ENCODE data around the gene RNF40. TPM values are rescaled to one million over a fixed set of nuclear protein-coding genes. Genes with fewer than 3 reads are reported as not detected.
A peak's percentile ranks its signal among the peaks of the same experiment; 100 is the strongest.
"Not testable (repeated sequence)": the region's sequence is repeated elsewhere in the genome, so short reads cannot be mapped to it uniquely, and the experiment has no call there.

Gene RNF40
- total RNA-seq, 4 donors from 2014 or later = 20.5 to 130 (median 86.0) TPM

GRCh38 chr16:30813821-30814189 is 51.7 kb downstream of the RNF40 start:
- H3K27me3 ChIP-seq = no peaks in the 10 kb centered on the region
- H3K27ac ChIP-seq = peak overlapping the region; percentile 73 to 74
- intact Hi-C loops (cut with DNase I; ENCODE audit: low total_unique reads) = no loop called here
- H3K4me1 ChIP-seq = no peaks in the 10 kb centered on the region
- no peak for DNase-seq
- H3K9me3 ChIP-seq = no peaks in the 10 kb centered on the region
- H3K4me3 ChIP-seq = peak overlapping the region; percentile 24 to 35
- TF ChIP-seq POLR2A (IDR thresholded peaks at IDR 0.05) (no peak), CTCF (IDR thresholded peaks at IDR 0.05) (no peak)
- no peaks in the 10 kb centered on the region for H3K36me3 ChIP-seq

- Histone ChIP-seq H3K9me3 (no peaks in the 10 kb centered on the region), H3K36me3 (no peaks in the 10 kb centered on the region), H3K4me3 (no peak overlapping the region), H3K4me1 (no peaks in the 10 kb centered on the region), H3K27me3 (no peaks in the 10 kb centered on the region), H3K27ac (no peak overlapping the region)
- DNase-seq = no peak
- TF ChIP-seq POLR2A (IDR thresholded peaks at IDR 0.05) (no peak), CTCF (IDR thresholded peaks at IDR 0.05) (no peak)
- intact Hi-C loops (cut with DNase I; ENCODE audit: low total_unique reads) = no loop called here
Observed at GRCh38 chr16:30816769-30817168, 54.6 kb downstream of the RNF40 start.

GRCh38 chr16:30820952-30821421 is 58.9 kb downstream of the RNF40 start:
- Histone ChIP-seq H3K4me1 (no peaks in the 10 kb centered on the region), H3K27me3 (no peaks in the 10 kb centered on the region), H3K36me3 (no peaks in the 10 kb centered on the region), H3K9me3 (no peaks in the 10 kb centered on the region), H3K4me3 (no peak overlapping the region), H3K27ac (no peak overlapping the region)
- intact Hi-C loops (cut with DNase I; ENCODE audit: low total_unique reads) = no loop called here
- no peak for DNase-seq
- TF ChIP-seq CTCF (IDR thresholded peaks at IDR 0.05) = no peak
- no peak for TF ChIP-seq POLR2A (IDR thresholded peaks at IDR 0.05)

- H3K27ac ChIP-seq; H3K4me3 ChIP-seq; H3K27me3 ChIP-seq; H3K4me1 ChIP-seq; DNase-seq; H3K9me3 ChIP-seq; H3K36me3 ChIP-seq; intact Hi-C loops (cut with DNase I; ENCODE audit: low total_unique reads): not testable (repeated sequence)
Observed at GRCh38 chr16:30821441-30821840, 59.3 kb downstream of the RNF40 start.

GRCh38 chr16:30821891-30822290 is 59.8 kb downstream of the RNF40 start:
- intact Hi-C loops (cut with DNase I; ENCODE audit: low total_unique reads) = no loop called here
- DNase-seq = no peak
- Histone ChIP-seq H3K36me3 (no peaks in the 10 kb centered on the region), H3K27me3 (no peaks in the 10 kb centered on the region), H3K9me3 (no peaks in the 10 kb centered on the region), H3K4me1 (no peaks in the 10 kb centered on the region), H3K4me3 (no peak overlapping the region), H3K27ac (no peak overlapping the region)
- TF ChIP-seq POLR2A (IDR thresholded peaks at IDR 0.05) = no peak
- no peak for TF ChIP-seq CTCF (IDR thresholded peaks at IDR 0.05)

Small RNAs within 50 kb of the gene (small RNA-seq; reads per million reads assigned to genes)
- not detected for gene RF00017

Other genes with a start within 250 kb of the RNF40 start
- 10 to 100 TPM in 3 of 4 donors, 1 to 10 TPM in 1; 8.8 to 41.3 (median 28.5) TPM for gene ZNF768, start 235.8 kb upstream of the RNF40 start, total RNA-seq
- 10 to 100 TPM in 2 of 4 donors, 1 to 10 TPM in 2; 3.8 to 16.1 (median 10.2) TPM for gene ZNF747, start 227.5 kb upstream of the RNF40 start, total RNA-seq
- 10 to 100 TPM in 2 of 4 donors, 1 to 10 TPM in 2; 1.5 to 11.3 (median 7.3) TPM for gene ZNF764, start 203.9 kb upstream of the RNF40 start, total RNA-seq
- 10 to 100 TPM in 3 of 4 donors, 1 to 10 TPM in 1; 9.6 to 27.1 (median 12.5) TPM for gene ZNF688, start 190.6 kb upstream of the RNF40 start, total RNA-seq
- 10 to 100 TPM in 2 of 4 donors, 1 to 10 TPM in 2; 6.8 to 37.4 (median 15.2) TPM for gene ZNF785, start 176.6 kb upstream of the RNF40 start, total RNA-seq
- gene ZNF689, start 151.9 kb upstream of the RNF40 start, total RNA-seq = 10 to 100 TPM in 1 of 4 donors, 1 to 10 TPM in 3; 3.1 to 11.5 (median 7.0) TPM
- gene PRR14, start 111.4 kb upstream of the RNF40 start, total RNA-seq = 10 to 100 TPM in 2 of 4 donors, 1 to 10 TPM in 2; 1.0 to 82.4 (median 10.0) TPM
- gene FBRS, start 103.9 kb upstream of the RNF40 start, total RNA-seq = 10 to 100 TPM in 2 of 4 donors, 1 to 10 TPM in 2; 8.5 to 78.4 (median 16.5) TPM
- gene SRCAP, start 63.2 kb upstream of the RNF40 start, total RNA-seq = 10 to 100 TPM in 2 of 4 donors, 1 to 10 TPM in 2; 5.6 to 80.7 (median 26.0) TPM
- gene PHKG2, start 13.9 kb upstream of the RNF40 start, total RNA-seq = 10 to 100 TPM; 13.5 to 44.7 (median 25.8) TPM
- 1 to 10 TPM in 2 of 4 donors, not detected in 2; 4.1 to 9.1 TPM for gene CFAP119, start 260 bp upstream of the RNF40 start, total RNA-seq
- 10 to 100 TPM in 2 of 4 donors, 1 to 10 TPM in 2; 5.4 to 25.5 (median 10.7) TPM for gene ZNF629, start 24.9 kb downstream of the RNF40 start, total RNA-seq
- 10 to 100 TPM; 16.5 to 44.8 (median 35.2) TPM for gene BCL7C, start 131.8 kb downstream of the RNF40 start, total RNA-seq
- gene CTF1, start 134.3 kb downstream of the RNF40 start, total RNA-seq = 10 to 100 TPM in 2 of 4 donors, 1 to 10 TPM in 1, not detected in 1; 2.3 to 20.6 (median 13.8) TPM
- 10 to 100 TPM in 3 of 4 donors, 1 to 10 TPM in 1; 3.8 to 25.4 (median 19.0) TPM for gene FBXL19, start 161.2 kb downstream of the RNF40 start, total RNA-seq
- 10 to 100 TPM; 21.7 to 65.0 (median 27.9) TPM for gene ORAI3, start 186.7 kb downstream of the RNF40 start, total RNA-seq
- 10 to 100 TPM in 1 of 4 donors, 1 to 10 TPM in 3; 2.1 to 31.7 (median 3.5) TPM for gene SETD1A, start 195.4 kb downstream of the RNF40 start, total RNA-seq
- gene HSD3B7, start 222.9 kb downstream of the RNF40 start, total RNA-seq = 10 to 100 TPM in 2 of 4 donors, 1 to 10 TPM in 2; 7.2 to 18.0 (median 11.3) TPM
- 1 to 10 TPM in 3 of 4 donors, under 1 TPM in 1; 0.88 to 2.6 (median 2.5) TPM for gene STX1B, start 248.3 kb downstream of the RNF40 start, total RNA-seq